IMR-90 (cell line): ENCODE data around the gene POLR1C.

ENCODE experiments used
- CTCF ChIP-seq: conservative IDR thresholded peaks from 2 replicates; pipeline ENCODE4 v1.5.1; 2012; ENCODE audit warnings: mild to moderate bottlenecking, low read depth, low read length, improper control_type of control experiment
- MXI1 ChIP-seq: IDR thresholded peaks from 2 replicates; pipeline ENCODE4 v1.6.1; 2012; ENCODE audit warnings: low read depth, mild to moderate bottlenecking, low read length, moderate library complexity, borderline replicate concordance
- POLR2A ChIP-seq: IDR thresholded peaks from 2 replicates; pipeline ENCODE4 v1.6.1; 2012; ENCODE audit warnings: mild to moderate bottlenecking, low read depth, low read length

- no peak for TF ChIP-seq POLR2A
- TF ChIP-seq CTCF = no peak
- no peak for TF ChIP-seq MXI1
Measured at GRCh38 chr6:43504756-43505593, 11.9 kb upstream of the POLR1C start.
